HepG2 (cell line): Measurements from ENCODE around the gene STXBP2. TPM values are rescaled to one million over a fixed set of nuclear protein-coding genes. Genes with fewer than 3 reads are reported as not detected.

Experiments
- AGO2 ChIP-seq: fragments of 200-400 bp; formaldehyde crosslinking; optimal IDR thresholded peaks from 2 replicates; pipeline ENCODE3; 2017; ENCODE audit warnings: mild to moderate bottlenecking, low read depth, low read length, moderate library complexity
- ARID5B ChIP-seq: IDR thresholded peaks from 2 replicates; pipeline ENCODE4 v1.4.0; 2020; ENCODE audit warnings: mild to moderate bottlenecking, missing genetic modification reagents
- BORCS8-MEF2B ChIP-seq: sonication (generic); formaldehyde crosslinking; IDR thresholded peaks from 2 replicates; pipeline ENCODE4 v1.8.0; 2022; ENCODE audit warnings: mild to moderate bottlenecking, missing genetic modification reagents
- GMEB2 ChIP-seq: IDR thresholded peaks from 2 replicates; pipeline ENCODE4 v1.6.1; 2016; ENCODE audit warnings: missing biosample characterization, missing genetic modification reagents, low read depth
- HMG20A ChIP-seq: IDR thresholded peaks from 2 replicates; pipeline ENCODE4 v1.6.1; 2016; ENCODE audit warnings: borderline replicate concordance
- HNRNPK ChIP-seq: fragments of 200-400 bp; formaldehyde crosslinking; IDR thresholded peaks from 2 replicates; pipeline ENCODE4 v1.6.1; 2018; ENCODE audit warnings: low read length, low read depth, moderate library complexity, mild to moderate bottlenecking; ENCODE audit not compliant: poor library complexity, severe bottlenecking
- KAT7 ChIP-seq: IDR thresholded peaks from 2 replicates; pipeline ENCODE4 v1.6.1; 2018; ENCODE audit warnings: borderline replicate concordance, missing compliant biosample characterization
- KDM2A ChIP-seq: sonication (generic); formaldehyde crosslinking; IDR thresholded peaks from 2 replicates; pipeline ENCODE4 v1.4.0; 2020; ENCODE audit warnings: low read depth, missing genetic modification reagents, borderline replicate concordance
- KDM3A ChIP-seq: IDR thresholded peaks from 2 replicates; pipeline ENCODE4 v1.6.1; 2018; ENCODE audit warnings: low read depth, missing compliant biosample characterization
- KDM4B ChIP-seq: sonication (generic); formaldehyde crosslinking; IDR thresholded peaks from 2 replicates; pipeline ENCODE4 v1.4.0; 2020; ENCODE audit warnings: missing genetic modification reagents
- MIER2 ChIP-seq: IDR thresholded peaks from 2 replicates; pipeline ENCODE4 v1.6.1; 2016; ENCODE audit warnings: missing biosample characterization, missing genetic modification reagents
- RBM39 ChIP-seq: fragments of 200-400 bp; formaldehyde crosslinking; IDR thresholded peaks from one replicate; pipeline ENCODE4 v1.6.1; 2018; ENCODE audit warnings: antibody characterized with exemption, mild to moderate bottlenecking, low read depth, low read length; ENCODE audit not compliant: poor library complexity, severe bottlenecking
- TBL1XR1 ChIP-seq: fragments of 150-350 bp; IDR thresholded peaks from 2 replicates; pipeline ENCODE4 v1.6.1; 2014; ENCODE audit warnings: borderline replicate concordance, low read length; ENCODE audit not compliant: partially characterized antibody
- ZFP1 ChIP-seq: IDR thresholded peaks from 2 replicates; pipeline ENCODE4 v1.6.1; 2016
- ZNF343 ChIP-seq: sonication (generic); formaldehyde crosslinking; IDR thresholded peaks from 2 replicates; pipeline ENCODE4 v1.4.0; 2020; ENCODE audit warnings: mild to moderate bottlenecking, missing genetic modification reagents
- ZNF468 ChIP-seq: sonication (generic); formaldehyde crosslinking; IDR thresholded peaks from 2 replicates; pipeline ENCODE4 v1.8.0; 2022; ENCODE audit warnings: mild to moderate bottlenecking, moderate library complexity, missing genetic modification reagents
- ZNF598 ChIP-seq: sonication (generic); formaldehyde crosslinking; IDR thresholded peaks from 2 replicates; pipeline ENCODE4 v1.5.1; 2020; ENCODE audit warnings: mild to moderate bottlenecking, missing genetic modification reagents, borderline replicate concordance
- ZNF614 ChIP-seq: IDR thresholded peaks from 2 replicates; pipeline ENCODE4 v1.6.1; 2018; ENCODE audit warnings: missing biosample characterization, missing genetic modification reagents, inconsistent platforms, borderline replicate concordance
- ZNF724P ChIP-seq: sonication (generic); formaldehyde crosslinking; IDR thresholded peaks from 2 replicates; pipeline ENCODE4 v1.8.0; 2022; ENCODE audit warnings: missing genetic modification reagents, borderline replicate concordance
- ZNF75D ChIP-seq: sonication (generic); formaldehyde crosslinking; IDR thresholded peaks from 2 replicates; pipeline ENCODE4 v1.8.1; 2023; ENCODE audit warnings: missing genetic modification reagents, mild to moderate bottlenecking, borderline replicate concordance
- ZNF772 ChIP-seq: sonication (generic); formaldehyde crosslinking; IDR thresholded peaks from 2 replicates; pipeline ENCODE4 v1.5.0; 2020; ENCODE audit warnings: mild to moderate bottlenecking, missing genetic modification reagents
- polyA plus RNA-seq, 8 experiments: library from polyadenylated mRNA; depleted of rRNA in 3 of 8; stranded (reverse) in 7 of 8; unstranded in 1 of 8; fragments of >200 nt; fragmentation: Illumina TruSeq in 4 of 8; extraction: Trizol in 4 of 8; gene quantifications; 2 replicates each; pipeline versions ENCODE4 v1.2.1 to v1.2.3, GENCODE V29; 2011 to 2016; ENCODE audit warnings: low read depth in 4 of 8, missing spikeins in 1 of 8, mixed read lengths in 1 of 8; ENCODE audit not compliant: insufficient read depth in 1 of 8
- total RNA-seq, 5 experiments: library from RNA; depleted of rRNA; stranded (reverse); fragments of >200 nt; fragmentation: Illumina TruSeq; extraction: Trizol; gene quantifications; 2 replicates each; pipeline ENCODE4 v1.2.3, GENCODE V29; 2016; ENCODE audit warnings: low read depth in 1 of 5
- TF ChIP-seq, protein P1 (sequence below): sonication (generic); formaldehyde crosslinking; IDR thresholded peaks from 2 replicates; pipeline ENCODE4 v1.8.0; 2022; ENCODE audit warnings: missing genetic modification reagents, low read depth, mild to moderate bottlenecking, borderline replicate concordance
- TF ChIP-seq, protein P2 (sequence below): sonication (generic); formaldehyde crosslinking; IDR thresholded peaks from 2 replicates; pipeline ENCODE4 v1.4.0; 2020; ENCODE audit warnings: missing genetic modification reagents

Gene STXBP2
- total and polyA plus RNA-seq, 2 of the 13 experiments (the other 11 are each of a cell fraction or from before 2014, with no cell fraction given) = 22.8 to 40.1 TPM

GRCh38 chr19:7652061-7652641, 15.2 kb downstream of the STXBP2 start (continued):
- 0 out of 2 replicates have a peak, but pooled peaks have one; percentile 29 for TF ChIP-seq ZNF343 (CRISPR knock-in tag)
- peak; percentile 84; the same call in 1 of the 2 replicates for TF ChIP-seq BORCS8-MEF2B (CRISPR knock-in tag)
- peak; percentile 98 for TF ChIP-seq KDM2A (CRISPR knock-in tag)
- TF ChIP-seq ZNF75D (CRISPR knock-in tag) = no peak
- TF ChIP-seq KDM4B (CRISPR knock-in tag) = peak; percentile 75; the same call in 1 of the 2 replicates
- no peak for TF ChIP-seq ZNF468 (CRISPR knock-in tag)
- TF ChIP-seq ZNF772 = 0 out of 2 replicates have a peak, but pooled peaks have one; percentile 59
- TF ChIP-seq TBL1XR1 = peak; percentile 97
- TF ChIP-seq ZFP1 = no peak; the same call in 1 of the 2 replicates
- no peak for TF ChIP-seq GMEB2 (CRISPR knock-in tag)
- no peak for TF ChIP-seq RBM39
- no peak; the same call in 1 of the 2 replicates for TF ChIP-seq KDM3A (CRISPR knock-in tag)
- TF ChIP-seq HNRNPK = no peak
- TF ChIP-seq, protein P1, sequence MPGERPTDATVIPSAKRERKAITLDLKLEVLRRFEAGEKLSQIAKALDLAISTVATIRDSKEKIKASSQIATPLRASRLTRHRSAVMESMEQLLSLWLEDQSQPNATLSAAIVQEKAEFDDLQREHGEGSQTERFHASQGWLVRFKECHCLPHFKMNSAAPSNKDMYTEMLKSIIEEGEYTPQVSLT = no peak
- TF ChIP-seq ARID5B (CRISPR knock-in tag) = peak; percentile 97
- TF ChIP-seq ZNF614 (CRISPR knock-in tag) = peak; percentile 97
- TF ChIP-seq, protein P2, sequence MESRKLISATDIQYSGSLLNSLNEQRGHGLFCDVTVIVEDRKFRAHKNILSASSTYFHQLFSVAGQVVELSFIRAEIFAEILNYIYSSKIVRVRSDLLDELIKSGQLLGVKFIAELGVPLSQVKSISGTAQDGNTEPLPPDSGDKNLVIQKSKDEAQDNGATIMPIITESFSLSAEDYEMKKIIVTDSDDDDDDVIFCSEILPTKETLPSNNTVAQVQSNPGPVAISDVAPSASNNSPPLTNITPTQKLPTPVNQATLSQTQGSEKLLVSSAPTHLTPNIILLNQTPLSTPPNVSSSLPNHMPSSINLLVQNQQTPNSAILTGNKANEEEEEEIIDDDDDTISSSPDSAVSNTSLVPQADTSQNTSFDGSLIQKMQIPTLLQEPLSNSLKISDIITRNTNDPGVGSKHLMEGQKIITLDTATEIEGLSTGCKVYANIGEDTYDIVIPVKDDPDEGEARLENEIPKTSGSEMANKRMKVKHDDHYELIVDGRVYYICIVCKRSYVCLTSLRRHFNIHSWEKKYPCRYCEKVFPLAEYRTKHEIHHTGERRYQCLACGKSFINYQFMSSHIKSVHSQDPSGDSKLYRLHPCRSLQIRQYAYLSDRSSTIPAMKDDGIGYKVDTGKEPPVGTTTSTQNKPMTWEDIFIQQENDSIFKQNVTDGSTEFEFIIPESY (CRISPR knock-in tag) = peak; percentile 87; the same call in 1 of the 2 replicates
- no peak for TF ChIP-seq KAT7 (CRISPR knock-in tag)
- no peak for TF ChIP-seq ZNF598 (CRISPR knock-in tag)
- peak; percentile 50; the same call in 1 of the 2 replicates for TF ChIP-seq MIER2 (CRISPR knock-in tag)
- TF ChIP-seq ZNF724P (CRISPR knock-in tag) = no peak
- no peak for TF ChIP-seq AGO2
- peak; percentile 96 for TF ChIP-seq HMG20A
